HepG2 (cell line): ENCODE data around the gene GDF2.

Experiments
- FOXK2 ChIP-seq: fragments of 450-650 bp; IDR thresholded peaks from 2 replicates; pipeline ENCODE4 v1.6.1; 2016
- KLF6 ChIP-seq: IDR thresholded peaks from 2 replicates; pipeline ENCODE4 v1.8.0; 2016; ENCODE audit warnings: missing biosample characterization, missing genetic modification reagents
- MEIS1 ChIP-seq: sonication (generic); formaldehyde crosslinking; IDR thresholded peaks from 2 replicates; pipeline ENCODE4 v1.9.0; 2021; ENCODE audit warnings: mild to moderate bottlenecking, missing genetic modification reagents, moderate library complexity, borderline replicate concordance
- XRCC5 ChIP-seq: fragments of 200-400 bp; formaldehyde crosslinking; optimal IDR thresholded peaks from 2 replicates; pipeline ENCODE3; 2017; ENCODE audit warnings: mild to moderate bottlenecking, low read length
- ZNF331 ChIP-seq: sonication (generic); formaldehyde crosslinking; IDR thresholded peaks from 2 replicates; pipeline ENCODE4 v1.4.0; 2020; ENCODE audit warnings: missing genetic modification reagents
- TF ChIP-seq, protein P1 (sequence below): sonication (generic); formaldehyde crosslinking; IDR thresholded peaks from 2 replicates; pipeline ENCODE4 v1.5.0; 2020; ENCODE audit warnings: mild to moderate bottlenecking, missing genetic modification reagents, moderate library complexity
- TF ChIP-seq, protein P2 (sequence below): sonication (generic); formaldehyde crosslinking; IDR thresholded peaks from 2 replicates; pipeline ENCODE4 v1.4.0; 2020; ENCODE audit warnings: missing genetic modification reagents

DNA sequence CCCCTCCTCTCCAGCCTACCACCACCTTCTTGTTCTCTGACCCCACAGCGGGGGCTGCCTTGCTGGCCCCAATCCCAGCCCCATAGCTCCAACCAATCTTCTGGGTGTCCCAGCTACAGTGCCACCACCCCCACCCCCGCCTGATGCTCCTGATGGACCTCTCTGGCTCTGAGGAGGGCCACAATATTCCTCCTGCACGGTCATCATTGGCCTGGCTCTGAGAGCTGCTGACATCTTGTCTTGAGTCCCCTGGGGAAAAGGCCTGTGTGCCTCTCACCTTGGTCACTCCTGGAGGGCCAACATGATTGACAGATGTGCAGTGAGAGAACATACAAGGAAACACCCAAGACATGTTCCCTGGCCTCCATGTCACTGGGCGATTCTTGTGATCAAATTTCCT, 7.6 kb downstream of the GDF2 start:
- TF ChIP-seq MEIS1 (CRISPR knock-in tag) (no peak), KLF6 (CRISPR knock-in tag) (no peak), ZNF331 (CRISPR knock-in tag) (no peak), XRCC5 (no peak), FOXK2 (no peak)
- TF ChIP-seq, protein P1, sequence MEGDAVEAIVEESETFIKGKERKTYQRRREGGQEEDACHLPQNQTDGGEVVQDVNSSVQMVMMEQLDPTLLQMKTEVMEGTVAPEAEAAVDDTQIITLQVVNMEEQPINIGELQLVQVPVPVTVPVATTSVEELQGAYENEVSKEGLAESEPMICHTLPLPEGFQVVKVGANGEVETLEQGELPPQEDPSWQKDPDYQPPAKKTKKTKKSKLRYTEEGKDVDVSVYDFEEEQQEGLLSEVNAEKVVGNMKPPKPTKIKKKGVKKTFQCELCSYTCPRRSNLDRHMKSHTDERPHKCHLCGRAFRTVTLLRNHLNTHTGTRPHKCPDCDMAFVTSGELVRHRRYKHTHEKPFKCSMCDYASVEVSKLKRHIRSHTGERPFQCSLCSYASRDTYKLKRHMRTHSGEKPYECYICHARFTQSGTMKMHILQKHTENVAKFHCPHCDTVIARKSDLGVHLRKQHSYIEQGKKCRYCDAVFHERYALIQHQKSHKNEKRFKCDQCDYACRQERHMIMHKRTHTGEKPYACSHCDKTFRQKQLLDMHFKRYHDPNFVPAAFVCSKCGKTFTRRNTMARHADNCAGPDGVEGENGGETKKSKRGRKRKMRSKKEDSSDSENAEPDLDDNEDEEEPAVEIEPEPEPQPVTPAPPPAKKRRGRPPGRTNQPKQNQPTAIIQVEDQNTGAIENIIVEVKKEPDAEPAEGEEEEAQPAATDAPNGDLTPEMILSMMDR = no peak
- TF ChIP-seq, protein P2, sequence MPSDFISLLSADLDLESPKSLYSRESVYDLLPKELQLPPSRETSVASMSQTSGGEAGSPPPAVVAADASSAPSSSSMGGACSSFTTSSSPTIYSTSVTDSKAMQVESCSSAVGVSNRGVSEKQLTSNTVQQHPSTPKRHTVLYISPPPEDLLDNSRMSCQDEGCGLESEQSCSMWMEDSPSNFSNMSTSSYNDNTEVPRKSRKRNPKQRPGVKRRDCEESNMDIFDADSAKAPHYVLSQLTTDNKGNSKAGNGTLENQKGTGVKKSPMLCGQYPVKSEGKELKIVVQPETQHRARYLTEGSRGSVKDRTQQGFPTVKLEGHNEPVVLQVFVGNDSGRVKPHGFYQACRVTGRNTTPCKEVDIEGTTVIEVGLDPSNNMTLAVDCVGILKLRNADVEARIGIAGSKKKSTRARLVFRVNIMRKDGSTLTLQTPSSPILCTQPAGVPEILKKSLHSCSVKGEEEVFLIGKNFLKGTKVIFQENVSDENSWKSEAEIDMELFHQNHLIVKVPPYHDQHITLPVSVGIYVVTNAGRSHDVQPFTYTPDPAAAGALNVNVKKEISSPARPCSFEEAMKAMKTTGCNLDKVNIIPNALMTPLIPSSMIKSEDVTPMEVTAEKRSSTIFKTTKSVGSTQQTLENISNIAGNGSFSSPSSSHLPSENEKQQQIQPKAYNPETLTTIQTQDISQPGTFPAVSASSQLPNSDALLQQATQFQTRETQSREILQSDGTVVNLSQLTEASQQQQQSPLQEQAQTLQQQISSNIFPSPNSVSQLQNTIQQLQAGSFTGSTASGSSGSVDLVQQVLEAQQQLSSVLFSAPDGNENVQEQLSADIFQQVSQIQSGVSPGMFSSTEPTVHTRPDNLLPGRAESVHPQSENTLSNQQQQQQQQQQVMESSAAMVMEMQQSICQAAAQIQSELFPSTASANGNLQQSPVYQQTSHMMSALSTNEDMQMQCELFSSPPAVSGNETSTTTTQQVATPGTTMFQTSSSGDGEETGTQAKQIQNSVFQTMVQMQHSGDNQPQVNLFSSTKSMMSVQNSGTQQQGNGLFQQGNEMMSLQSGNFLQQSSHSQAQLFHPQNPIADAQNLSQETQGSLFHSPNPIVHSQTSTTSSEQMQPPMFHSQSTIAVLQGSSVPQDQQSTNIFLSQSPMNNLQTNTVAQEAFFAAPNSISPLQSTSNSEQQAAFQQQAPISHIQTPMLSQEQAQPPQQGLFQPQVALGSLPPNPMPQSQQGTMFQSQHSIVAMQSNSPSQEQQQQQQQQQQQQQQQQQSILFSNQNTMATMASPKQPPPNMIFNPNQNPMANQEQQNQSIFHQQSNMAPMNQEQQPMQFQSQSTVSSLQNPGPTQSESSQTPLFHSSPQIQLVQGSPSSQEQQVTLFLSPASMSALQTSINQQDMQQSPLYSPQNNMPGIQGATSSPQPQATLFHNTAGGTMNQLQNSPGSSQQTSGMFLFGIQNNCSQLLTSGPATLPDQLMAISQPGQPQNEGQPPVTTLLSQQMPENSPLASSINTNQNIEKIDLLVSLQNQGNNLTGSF (CRISPR knock-in tag) = no peak
